Stimulated activated CD4-positive, alpha-beta T cell treated with anti-CD3 and anti-CD28 coated beads, Interleukin-4, amount 100 ng/mL, for 1 hour (primary cell): ENCODE data around the gene VTI1A.

Source experiments
- DNase-seq: peaks from one replicate; pipeline ENCODE4 v3.0.0-alpha.2; 2020

Gene VTI1A

GRCh38 chr10:112792487-112793201, 345.6 kb downstream of the VTI1A start:
- no peak for DNase-seq

- DNase-seq = no peak
These were observed 346.3 kb downstream of the VTI1A start for GRCh38 chr10:112793202-112793921.

GRCh38 chr10:112794201-112794600, 347.2 kb downstream of the VTI1A start:
- DNase-seq = no peak

- DNase-seq = no peak
These were observed 348.1 kb downstream of the VTI1A start for GRCh38 chr10:112795067-112795466.

GRCh38 chr10:112797197-112797596, 350.2 kb downstream of the VTI1A start:
- DNase-seq = no peak

- no peak for DNase-seq
These were observed 350.8 kb downstream of the VTI1A start for GRCh38 chr10:112797855-112798254.

- DNase-seq = no peak
These were observed 352.0 kb downstream of the VTI1A start for GRCh38 chr10:112799038-112799437.

- DNase-seq = no peak
These were observed 352.9 kb downstream of the VTI1A start for GRCh38 chr10:112799726-112800510.

- DNase-seq = no peak
These were observed 354.0 kb downstream of the VTI1A start for GRCh38 chr10:112801004-112801403.

- no peak for DNase-seq
These were observed 354.7 kb downstream of the VTI1A start for GRCh38 chr10:112801748-112802147.

- DNase-seq = no peak
These were observed 355.5 kb downstream of the VTI1A start for GRCh38 chr10:112802411-112803022.

GRCh38 chr10:112803961-112804401, 357.0 kb downstream of the VTI1A start:
- DNase-seq = no peak

- DNase-seq = no peak
These were observed 358.2 kb downstream of the VTI1A start for GRCh38 chr10:112805254-112805590.

- no peak for DNase-seq
These were observed 358.7 kb downstream of the VTI1A start for GRCh38 chr10:112805701-112806100.

- no peak for DNase-seq
These were observed 360.0 kb downstream of the VTI1A start for GRCh38 chr10:112807013-112807412.

GRCh38 chr10:112809736-112810135, 362.7 kb downstream of the VTI1A start:
- DNase-seq = no peak

GRCh38 chr10:112810711-112811151, 363.7 kb downstream of the VTI1A start:
- no peak for DNase-seq

- DNase-seq = no peak
These were observed 364.9 kb downstream of the VTI1A start for GRCh38 chr10:112811741-112812551.

- no peak for DNase-seq
These were observed 365.6 kb downstream of the VTI1A start for GRCh38 chr10:112812586-112812985.

GRCh38 chr10:112813866-112814591, 367.0 kb downstream of the VTI1A start:
- DNase-seq = no peak

- no peak for DNase-seq
These were observed 368.4 kb downstream of the VTI1A start for GRCh38 chr10:112815269-112816032.
